ENCODE results near the gene SLC38A3. TPM values are rescaled to one million over a fixed set of nuclear protein-coding genes. Genes with fewer than 3 reads are reported as not detected.

The SLC38A3 gene
- total and polyA plus RNA-seq, 2 donors (not counting 3 experiments of a cell fraction or from before 2014, with no cell fraction given) = 0.60 to 1.1 TPM

- peaks cover 0 to 7% of the 10 kb centered on the region in 2 experiments for H3K36me3 ChIP-seq (ENCODE audit: control insufficient read depth in 2 of 2, extremely low read depth in 1 of 2, insufficient read depth in 2 of 2, low read length in 2 of 2)
- no peak overlapping the region for H2AFZ ChIP-seq (ENCODE audit: low read depth, low read length)
- no peaks in the 10 kb centered on the region for H3K9me3 ChIP-seq (replicated peaks; ENCODE audit: control insufficient read depth, insufficient read depth, low read length)
- CTCF ChIA-PET = interaction anchor here (0.7 to 12.0 kb wide), 9 partner anchors 17 to 132 kb away, joined by 3 to 314 read pairs (median 8); partner anchors contain the start of gene GNAI2
- peaks cover 11 to 13% of the 10 kb centered on the region in 2 experiments for H3K27me3 ChIP-seq (ENCODE audit: control insufficient read depth in 2 of 2, insufficient read depth in 2 of 2, low read length in 2 of 2)
- no peak overlapping the region for H3K4me3 ChIP-seq (replicated peaks in 1 of 3; ENCODE audit: insufficient read depth in 1 of 3, low read depth in 1 of 3, low read length in 3 of 3)
- H3K9ac ChIP-seq (replicated peaks; ENCODE audit: extremely low read depth, insufficient read depth, low read length) = no peak overlapping the region
- FAIRE-seq = no peak
- H4K20me1 ChIP-seq (replicated peaks; ENCODE audit: control insufficient read depth, extremely low read depth, insufficient read depth, low read length) = no peaks in the 10 kb centered on the region
- DNase-seq (ENCODE audit: low read depth, low spot score) = no peak
- no TSS peak for BruUV-seq (replicated peaks)
- H3K4me2 ChIP-seq (ENCODE audit: insufficient read depth, low read length) = no peak overlapping the region
- POLR2A ChIA-PET = no interaction called here
- H3K27ac ChIP-seq (ENCODE audit: insufficient read depth, low read depth, low read length) = no peak overlapping the region
- H3K79me2 ChIP-seq (ENCODE audit: control insufficient read depth, insufficient read depth, low read length) = no peaks in the 10 kb centered on the region
- H3K4me1 ChIP-seq (ENCODE audit: control insufficient read depth, extremely low read depth, insufficient read depth, low read length) = peaks cover 5% of the 10 kb centered on the region
- dilution Hi-C loops (cut with MboI; ENCODE audit: extremely low pct_ligation_motif_present, low sequenced_read_pairs) = no loop called here
- no peaks in the 10 kb centered on the region for H3K9me1 ChIP-seq (replicated peaks; ENCODE audit: control insufficient read depth, extremely low read depth, insufficient read depth, low read length)
- intact Hi-C loops (cut with micrococcal nuclease) = loop anchor here (5.0 kb wide), 1 partner anchor 350 kb away; no protein-coding TSS in a partner anchor
- no peak for TF ChIP-seq MAX (IDR thresholded peaks at IDR 0.05; ENCODE audit: insufficient read depth, insufficient read length)
- no peak for TF ChIP-seq GATA2 (IDR thresholded peaks at IDR 0.05; ENCODE audit: insufficient read depth, insufficient read length, low read depth, low read length)
- no peak for TF ChIP-seq FOS (IDR thresholded peaks at IDR 0.05; ENCODE audit: borderline replicate concordance, insufficient read depth, low read length)
- TF ChIP-seq POLR2A (IDR thresholded peaks at IDR 0.05; ENCODE audit: low read depth, low read length) = no peak
- no peak for TF ChIP-seq EZH2 (IDR thresholded peaks at IDR 0.05; ENCODE audit: borderline replicate concordance, low read depth, low read length, severe bottlenecking)
- no peak for TF ChIP-seq POLR2AphosphoS5 (IDR thresholded peaks at IDR 0.05; ENCODE audit: insufficient read depth, low read depth, low read length)
- TF ChIP-seq, protein P1, sequence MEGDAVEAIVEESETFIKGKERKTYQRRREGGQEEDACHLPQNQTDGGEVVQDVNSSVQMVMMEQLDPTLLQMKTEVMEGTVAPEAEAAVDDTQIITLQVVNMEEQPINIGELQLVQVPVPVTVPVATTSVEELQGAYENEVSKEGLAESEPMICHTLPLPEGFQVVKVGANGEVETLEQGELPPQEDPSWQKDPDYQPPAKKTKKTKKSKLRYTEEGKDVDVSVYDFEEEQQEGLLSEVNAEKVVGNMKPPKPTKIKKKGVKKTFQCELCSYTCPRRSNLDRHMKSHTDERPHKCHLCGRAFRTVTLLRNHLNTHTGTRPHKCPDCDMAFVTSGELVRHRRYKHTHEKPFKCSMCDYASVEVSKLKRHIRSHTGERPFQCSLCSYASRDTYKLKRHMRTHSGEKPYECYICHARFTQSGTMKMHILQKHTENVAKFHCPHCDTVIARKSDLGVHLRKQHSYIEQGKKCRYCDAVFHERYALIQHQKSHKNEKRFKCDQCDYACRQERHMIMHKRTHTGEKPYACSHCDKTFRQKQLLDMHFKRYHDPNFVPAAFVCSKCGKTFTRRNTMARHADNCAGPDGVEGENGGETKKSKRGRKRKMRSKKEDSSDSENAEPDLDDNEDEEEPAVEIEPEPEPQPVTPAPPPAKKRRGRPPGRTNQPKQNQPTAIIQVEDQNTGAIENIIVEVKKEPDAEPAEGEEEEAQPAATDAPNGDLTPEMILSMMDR (IDR thresholded peaks at IDR 0.05; ENCODE audit: extremely low read depth in 1 of 2, insufficient read depth in 1 of 2, low read depth in 1 of 2, low read length in 2 of 2) = no peak
- TF ChIP-seq JUN (IDR thresholded peaks at IDR 0.05; ENCODE audit: borderline replicate concordance, insufficient read depth, insufficient read length, low read depth) = no peak
Measured at GRCh38 chr3:50192124-50192523, 12.9 kb upstream of the SLC38A3 start.
